ENCODE results near the gene KDM5B.
A peak's percentile ranks its signal among the peaks of the same experiment; 100 is the strongest.
"Not testable (repeated sequence)": the region's sequence is repeated elsewhere in the genome, so short reads cannot be mapped to it uniquely, and the experiment has no call there.

KDM5B gene

DNA sequence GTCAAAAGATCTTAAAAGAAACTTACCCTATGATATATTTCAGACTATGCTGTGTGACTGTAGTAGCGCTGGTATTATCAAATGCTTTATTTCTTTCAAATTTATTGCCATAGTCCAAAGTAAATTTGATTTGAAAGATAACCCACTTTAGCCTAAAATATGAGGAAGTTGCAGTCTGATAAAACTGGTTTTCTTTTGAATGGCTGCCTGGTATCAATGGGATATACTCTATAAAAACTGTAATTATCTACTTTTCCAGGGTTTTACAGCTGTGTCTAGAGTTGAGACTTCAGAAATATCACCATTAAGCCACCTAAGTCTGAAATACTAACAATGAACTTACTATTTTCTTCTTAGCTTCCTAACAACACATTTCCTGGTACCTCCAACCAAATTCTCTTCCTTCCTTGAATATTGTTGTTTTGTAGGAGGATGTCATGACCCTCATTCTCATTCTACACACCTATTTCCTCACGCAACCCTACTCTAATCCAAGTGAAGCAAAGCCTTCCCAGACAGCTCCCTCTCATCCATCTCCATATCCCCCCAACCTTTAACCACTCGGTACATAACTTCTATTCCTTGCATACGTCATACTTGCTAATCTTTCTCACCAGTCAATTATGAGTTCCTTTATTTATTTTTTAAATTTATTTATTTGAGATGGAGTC is 17.0 kb downstream of the KDM5B start:
- no peak for DNase-seq (ENCODE audit: low spot score)

DNA sequence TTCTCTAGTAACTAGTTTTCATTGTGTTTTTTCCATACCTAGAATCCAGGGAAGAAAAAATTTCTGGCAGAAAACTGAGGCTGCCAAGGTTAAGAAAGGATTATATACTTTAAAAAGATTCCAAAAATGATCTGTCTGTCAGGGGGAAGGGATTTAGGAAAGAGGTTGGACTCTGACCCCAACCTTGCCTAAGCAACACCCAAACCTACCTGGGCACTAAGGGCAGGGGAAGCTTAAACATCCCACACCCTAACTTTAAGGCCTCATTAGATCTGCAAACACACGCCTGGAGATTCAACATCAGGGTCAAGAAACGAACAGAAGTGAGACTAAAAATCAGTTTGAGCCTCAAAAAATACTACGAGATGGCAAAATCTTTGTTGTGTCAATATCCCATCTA is 19.4 kb downstream of the KDM5B start:
- DNase-seq (ENCODE audit: low spot score), result no peak

DNA sequence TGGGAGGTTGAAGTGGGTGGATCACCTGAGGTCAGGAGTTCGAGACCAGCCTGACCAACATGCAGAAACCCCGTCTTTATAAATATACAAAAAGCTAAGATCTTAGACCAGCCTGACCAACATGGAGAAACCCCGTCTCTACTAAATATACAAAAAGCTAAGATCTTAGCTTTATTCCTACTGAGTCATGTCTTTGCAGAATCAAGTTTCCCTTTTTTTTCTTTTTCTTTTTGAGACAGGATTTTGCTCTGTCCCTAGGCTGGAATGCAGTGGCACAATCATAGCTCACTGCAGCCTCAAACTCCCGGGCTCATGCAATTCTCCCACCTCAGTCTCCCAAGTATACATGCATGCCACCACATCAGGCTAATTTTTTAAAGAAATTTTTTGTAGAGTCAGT is 21.4 kb downstream of the KDM5B start:
- no peak for DNase-seq (ENCODE audit: low spot score)

DNA sequence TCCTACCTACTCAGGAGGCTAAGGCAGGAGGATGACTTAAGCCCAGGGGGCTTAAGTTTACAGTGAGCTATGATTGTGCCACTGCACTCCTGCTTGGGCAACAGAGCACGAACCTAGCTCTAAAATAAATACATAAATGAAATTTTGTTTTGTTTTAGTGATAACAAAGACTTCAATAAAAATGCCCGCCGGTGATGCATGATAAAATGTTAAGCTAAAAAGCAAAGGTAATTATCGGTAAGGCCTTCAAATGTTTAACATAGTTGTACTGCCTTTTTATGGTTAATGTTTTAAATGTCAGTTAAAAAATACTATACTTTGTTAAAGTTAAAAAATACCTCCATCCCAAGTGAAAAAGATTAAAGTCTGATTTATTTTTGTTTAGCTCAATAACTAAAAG is 27.0 kb downstream of the KDM5B start:
- no peak for DNase-seq (ENCODE audit: low spot score)

DNA sequence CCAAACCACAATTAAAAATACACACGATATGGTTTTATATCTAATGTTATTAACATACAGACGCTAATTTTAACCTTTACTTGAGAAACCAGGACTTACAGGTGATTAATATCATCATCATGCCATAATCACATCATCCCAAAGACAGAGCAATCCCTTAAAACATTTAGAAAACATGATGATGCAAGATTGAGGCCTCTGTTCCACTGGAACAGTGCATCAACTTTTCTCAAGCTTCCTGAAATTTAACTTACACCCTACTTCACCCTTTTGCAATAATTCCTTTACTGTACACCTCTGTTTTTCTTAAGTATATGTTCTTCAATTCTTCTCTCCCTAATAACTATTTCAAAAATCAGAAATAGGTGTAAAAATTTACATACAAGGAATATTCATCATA is 38.1 kb downstream of the KDM5B start:
- DNase-seq (ENCODE audit: low spot score), result no peak

DNA sequence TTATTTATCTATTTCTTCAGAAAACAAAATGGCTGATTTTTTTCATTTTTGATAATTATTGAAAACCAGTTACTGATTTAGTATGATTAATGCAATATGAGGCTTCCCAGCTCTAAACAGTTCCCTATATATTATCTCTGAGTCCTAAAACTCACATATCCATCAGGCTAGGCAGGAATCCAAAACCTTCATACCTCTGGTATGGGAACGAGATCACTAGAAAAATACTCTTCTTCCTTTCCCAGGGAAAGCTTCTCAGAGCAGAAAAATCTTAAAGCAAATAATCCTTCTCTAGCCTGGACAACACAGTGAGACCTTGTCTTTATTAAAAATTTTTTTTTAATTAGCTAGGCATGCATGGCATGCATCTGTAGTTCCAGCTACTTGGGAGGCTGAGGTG is 42.5 kb downstream of the KDM5B start:
- no peak for DNase-seq (ENCODE audit: low spot score)

DNA sequence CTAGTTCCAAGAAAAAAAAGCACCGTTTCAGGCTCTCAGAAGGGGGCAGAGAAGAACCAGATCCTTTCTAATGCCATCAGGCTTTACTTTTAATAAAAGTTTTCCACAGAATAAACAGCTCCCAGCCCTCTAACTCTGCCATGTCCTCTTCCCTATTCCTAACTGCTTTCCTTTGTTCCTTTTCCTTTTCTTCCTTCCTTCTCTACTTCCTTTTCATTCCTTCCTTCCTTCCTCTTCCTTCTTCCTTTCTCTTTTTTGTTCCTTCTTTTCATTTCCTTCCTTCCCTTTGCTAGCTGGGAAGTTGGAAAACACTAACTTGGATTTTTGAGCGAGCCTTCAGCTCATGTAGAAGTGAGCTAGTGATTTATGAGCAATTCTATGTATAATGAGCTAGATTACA is 46.2 kb downstream of the KDM5B start:
- no peak for DNase-seq (ENCODE audit: low spot score)

DNA sequence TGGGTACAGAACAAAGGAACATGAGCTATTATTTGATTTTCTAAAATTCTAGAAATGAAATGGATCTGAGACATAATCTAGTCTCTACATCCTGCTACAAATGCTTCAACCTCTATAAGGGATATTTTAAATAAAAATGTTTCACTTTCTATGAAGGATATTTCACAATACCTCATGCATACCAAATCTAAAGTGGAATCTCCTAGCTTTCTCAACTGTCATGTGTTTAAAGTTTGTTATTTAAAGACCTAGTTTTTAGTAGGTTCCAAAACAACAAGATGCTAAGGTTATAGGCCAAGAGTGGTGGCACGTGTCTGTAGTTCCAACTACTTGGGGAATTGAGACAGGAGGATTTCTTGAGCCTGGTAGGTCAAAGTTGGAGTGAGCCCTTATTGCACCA is 47.6 kb downstream of the KDM5B start:
- DNase-seq (ENCODE audit: low spot score), result no peak

DNA sequence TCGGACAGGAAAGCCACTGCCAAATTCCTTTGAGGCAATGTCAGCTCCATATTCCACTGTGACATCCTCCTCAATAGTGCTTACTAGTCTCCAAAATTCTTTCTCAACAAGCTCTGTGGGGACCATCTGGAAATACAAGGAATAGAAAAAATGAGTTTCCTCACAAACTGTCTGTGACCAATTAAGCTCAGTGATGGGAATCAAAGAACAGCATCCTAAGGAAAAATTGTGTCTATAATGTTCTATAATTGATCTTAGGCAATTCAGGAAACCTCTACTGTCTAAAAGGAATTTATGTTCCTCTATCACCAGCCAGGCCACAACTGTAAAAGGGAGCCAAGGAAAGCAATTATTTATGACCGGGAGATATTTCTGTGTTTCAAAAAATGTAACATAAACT is 51.8 kb downstream of the KDM5B start:
- DNase-seq (ENCODE audit: low spot score), result no peak

DNA sequence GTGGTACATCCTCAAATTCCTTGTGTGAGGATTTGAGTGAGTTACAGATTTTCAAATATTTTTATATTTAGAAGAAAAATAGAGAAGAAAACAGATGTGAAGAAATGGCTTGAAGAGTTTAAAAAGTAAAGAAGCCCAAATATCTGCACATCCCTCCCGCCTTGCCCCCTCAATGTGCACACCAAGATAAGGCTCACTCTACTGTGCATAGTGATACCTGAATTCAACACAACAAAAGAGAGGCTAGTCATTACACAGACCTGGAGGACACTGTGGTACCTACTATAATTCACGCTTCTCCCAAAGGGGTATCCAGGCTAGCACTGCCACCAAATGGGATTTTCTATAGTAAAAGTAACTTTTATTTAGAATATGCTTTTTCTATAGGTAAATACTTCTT is 53.9 kb downstream of the KDM5B start:
- no peak for DNase-seq (ENCODE audit: low spot score)

DNA sequence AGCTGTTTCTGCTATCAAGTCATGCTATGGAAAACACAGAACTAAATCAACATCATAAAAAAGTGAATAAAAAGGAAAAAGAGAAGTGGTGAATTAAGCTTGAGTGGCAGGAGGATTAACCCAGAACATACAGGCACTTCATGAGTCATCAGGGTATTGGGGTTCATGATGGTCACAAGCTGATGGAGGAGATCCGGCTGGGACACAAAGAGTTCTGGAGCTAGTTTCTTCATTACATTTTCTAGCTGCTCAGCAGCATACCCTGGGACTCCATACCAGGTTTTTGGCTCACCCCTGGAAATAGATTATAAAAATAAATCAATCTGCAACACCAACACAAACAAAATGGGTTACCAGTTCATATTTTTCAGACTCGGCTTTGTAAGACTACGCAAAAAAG is 55.4 kb downstream of the KDM5B start:
- DNase-seq (ENCODE audit: low spot score), result no peak

DNA sequence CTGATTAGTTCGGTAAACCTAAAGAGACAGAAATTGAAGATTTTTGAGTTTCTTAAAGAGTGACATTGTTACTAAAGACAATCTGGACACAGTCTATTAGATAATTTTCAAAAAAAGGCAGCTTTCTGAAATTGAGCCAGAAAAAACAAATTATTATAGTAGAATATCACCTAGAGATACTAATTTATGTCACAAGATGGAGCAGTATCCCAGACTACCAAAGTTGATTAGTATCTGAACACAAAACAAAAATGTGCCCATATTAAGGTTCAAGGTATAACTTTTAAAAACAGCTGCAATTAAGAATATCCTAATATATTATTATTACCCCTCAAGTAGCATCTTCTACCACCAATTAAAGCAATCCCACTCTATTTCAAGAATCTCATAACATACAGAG is 57.5 kb downstream of the KDM5B start:
- DNase-seq (ENCODE audit: low spot score), result no peak

DNA sequence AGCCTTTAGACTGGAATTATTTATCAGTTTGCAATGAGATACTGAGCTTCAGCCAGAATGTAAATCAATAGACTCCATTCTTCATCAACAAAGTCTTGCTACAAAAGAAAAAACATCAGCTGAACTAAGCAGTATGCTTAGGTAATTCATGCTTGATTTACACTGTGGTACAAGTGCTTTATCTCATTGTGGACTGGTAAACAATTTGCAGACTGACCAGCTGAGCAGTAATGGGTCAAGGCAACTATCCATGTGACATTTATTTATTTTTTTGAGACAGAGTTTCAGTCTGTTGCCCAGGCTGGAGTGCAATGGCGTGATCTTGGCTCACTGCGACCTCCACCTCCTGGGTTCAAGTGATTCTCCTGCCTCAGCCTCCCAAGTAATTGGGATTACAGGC is 58.2 kb downstream of the KDM5B start:
- DNase-seq (ENCODE audit: low spot score), result no peak

DNA sequence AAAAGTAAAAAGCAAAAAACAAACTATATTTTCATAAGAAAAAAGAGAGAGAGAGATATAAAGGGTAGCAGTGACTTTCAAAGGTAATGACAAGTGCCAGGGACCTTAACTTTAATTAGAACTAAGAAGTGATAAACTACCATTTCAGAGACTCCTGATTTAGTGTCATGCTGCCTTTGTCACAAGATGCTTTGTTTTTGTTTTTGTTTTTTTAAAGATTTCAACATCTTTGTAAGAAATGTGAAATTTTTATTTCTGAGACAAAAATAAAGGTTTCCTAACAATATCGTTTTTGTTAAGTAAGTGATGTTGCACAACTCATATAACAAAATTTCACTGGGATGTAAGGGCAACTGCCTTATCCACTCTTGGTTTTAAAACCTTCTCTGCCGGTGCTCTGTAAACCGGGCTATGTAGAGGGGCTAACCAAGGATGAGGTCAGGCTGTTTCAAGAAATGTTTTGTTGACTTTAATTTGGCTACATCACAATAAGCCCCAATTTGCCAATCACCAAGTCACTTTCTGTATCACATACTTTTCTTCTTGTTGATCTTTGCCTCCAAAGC is 62.8 kb downstream of the KDM5B start:
- no peak for DNase-seq (ENCODE audit: low spot score)

DNA sequence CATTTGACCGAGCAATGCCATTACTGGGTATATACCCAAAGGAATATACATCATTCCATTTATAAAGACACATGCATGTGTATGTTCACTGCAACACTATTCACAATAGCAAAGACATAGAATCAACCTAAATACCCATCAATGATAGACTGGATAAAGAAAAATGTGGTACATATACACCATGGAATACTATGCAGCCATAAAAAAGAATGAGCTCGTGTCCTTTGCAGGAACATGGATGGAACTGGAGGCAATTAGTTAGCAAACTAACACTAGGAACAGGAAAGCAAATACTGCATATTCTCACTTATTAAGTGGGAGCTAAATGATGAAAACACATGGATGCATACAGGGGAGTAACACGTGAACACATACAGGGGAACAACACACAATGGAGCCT is 63.5 kb downstream of the KDM5B start:
- DNase-seq (ENCODE audit: low spot score), result not testable (repeated sequence)

DNA sequence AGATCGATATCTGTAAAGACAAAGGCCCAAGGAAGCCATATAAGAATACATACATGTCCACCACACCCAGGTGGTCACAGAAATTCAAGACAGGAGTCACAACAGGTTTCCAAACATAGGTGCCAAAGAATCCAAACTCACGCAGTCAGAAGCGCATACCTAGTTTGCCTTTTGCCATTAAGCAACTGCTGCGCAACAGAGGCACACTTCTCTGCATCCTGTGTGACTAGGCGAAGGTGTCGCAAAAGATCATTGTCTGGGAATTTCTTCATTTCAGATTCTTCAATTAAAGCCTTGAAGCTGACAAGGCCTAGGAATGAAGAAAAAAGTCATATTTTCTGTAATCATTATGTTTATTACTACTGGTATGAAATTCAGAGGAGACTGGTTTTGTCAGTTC is 65.7 kb downstream of the KDM5B start:
- DNase-seq (ENCODE audit: low spot score), result no peak

DNA sequence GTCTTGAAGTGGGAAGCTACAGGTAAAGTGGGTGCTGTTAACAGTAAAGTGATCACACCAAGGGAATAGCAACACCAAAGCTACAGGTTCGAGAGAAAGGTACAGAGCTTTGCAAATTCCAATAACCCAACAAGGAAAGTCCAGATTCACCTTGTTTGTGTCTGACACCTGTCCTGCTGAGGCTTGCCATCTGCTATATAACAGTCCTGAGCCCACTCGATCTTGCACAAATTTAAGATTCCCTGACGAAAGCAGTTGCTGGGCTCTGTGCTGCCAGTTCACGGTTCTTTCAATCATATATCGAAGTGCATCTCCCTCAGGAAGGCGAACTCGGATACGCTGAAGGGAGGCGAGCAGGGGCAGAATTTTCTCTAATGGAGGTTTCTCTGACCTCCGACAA is 75.0 kb downstream of the KDM5B start:
- DNase-seq (ENCODE audit: low spot score), result no peak

DNA sequence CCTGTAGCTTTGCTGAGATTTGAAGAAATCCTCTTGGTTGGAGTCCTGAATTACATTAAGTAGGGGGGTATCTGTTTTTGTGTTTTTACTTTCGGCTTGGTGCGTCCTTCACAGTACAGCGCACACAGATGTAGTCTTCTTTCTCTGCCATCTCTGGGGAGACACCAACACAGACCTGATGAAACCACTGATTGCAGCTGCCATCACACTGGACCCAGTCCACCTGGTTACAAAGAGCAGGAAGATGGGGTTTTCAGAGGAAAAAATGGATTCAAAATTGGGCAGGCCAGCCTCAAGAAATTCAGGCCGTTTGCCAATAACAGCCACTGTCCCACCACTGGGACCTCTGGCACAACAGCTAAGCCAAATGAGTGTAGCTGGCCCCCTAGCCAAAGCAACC is 79.3 kb downstream of the KDM5B start:
- DNase-seq (ENCODE audit: low spot score), result no peak

DNA sequence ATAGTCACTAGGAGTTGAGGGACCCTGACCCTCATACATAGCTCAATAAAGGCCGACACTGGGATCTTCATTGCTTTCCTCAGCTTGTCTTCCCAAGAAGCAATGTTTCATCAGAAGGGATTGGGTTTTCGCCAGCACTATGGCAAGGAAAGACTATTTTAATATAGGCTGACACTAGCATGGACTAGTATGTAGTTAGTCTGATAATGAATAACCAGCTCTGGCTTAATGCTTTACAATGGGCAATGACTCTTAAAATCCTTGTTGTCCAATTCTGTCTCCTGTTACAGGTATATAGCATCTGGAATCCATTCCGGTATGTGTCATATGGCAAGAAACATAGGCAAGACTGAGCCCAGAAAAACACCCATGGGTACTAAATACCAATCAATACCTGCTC is 82.7 kb downstream of the KDM5B start:
- no peak for DNase-seq (ENCODE audit: low spot score)

DNA sequence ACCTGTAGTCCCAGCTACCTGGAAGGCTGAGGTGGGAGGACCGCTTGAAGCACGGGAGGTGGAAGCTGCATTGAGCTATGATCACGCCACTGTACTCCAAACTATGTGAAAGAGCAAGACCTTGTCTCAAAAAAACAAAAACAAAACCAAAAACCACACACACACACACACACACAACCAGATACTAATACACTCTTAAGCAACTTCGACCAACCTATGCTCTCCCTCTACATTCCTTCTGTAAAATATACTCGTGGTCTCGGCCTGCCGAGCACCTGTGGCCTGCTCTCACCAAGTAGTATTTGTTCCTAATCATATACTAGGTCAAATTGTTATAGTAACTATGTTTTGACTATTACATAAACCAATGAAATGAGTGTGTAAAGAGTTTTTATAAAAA is 84.5 kb downstream of the KDM5B start:
- DNase-seq (ENCODE audit: low spot score), result no peak

DNA sequence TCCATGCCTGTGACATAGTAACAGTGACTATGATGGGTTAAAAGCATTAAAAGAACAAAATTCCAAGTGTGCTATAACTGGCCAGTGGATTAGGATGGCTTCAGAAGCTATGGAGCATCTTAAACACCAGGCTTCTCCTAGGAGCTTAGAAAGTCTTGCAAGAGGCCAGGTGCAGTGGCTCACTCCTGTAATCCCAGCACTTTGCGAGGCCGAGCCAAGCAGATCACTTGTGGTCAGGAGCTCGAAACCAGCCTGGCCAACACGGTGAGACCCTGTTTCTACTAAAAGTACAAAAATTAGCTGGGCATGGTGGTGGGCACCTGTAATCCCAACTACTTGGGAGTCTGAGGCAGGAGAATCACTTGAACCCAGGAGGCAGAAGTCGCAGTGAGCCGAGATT is 85.2 kb downstream of the KDM5B start:
- DNase-seq (ENCODE audit: low spot score), result not testable (repeated sequence)

DNA sequence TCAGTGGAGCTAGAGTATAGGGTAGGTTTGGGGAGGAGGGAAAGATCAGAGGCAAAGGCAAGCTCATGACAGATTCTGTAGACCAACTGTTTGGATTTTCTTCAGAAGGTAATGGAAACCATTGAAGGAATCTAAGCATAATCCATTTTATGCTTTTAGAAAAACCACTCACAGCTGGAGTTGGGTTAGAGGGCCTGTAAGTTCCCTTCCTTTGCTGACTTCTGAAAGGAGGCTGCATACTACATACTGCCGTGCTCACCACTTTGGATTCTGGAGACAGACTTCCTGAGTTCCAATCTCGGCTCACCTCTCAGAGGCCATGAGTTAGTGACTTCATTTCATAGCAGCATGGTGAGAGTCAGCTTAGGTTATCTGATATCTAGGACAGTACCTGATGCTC is 91.6 kb downstream of the KDM5B start:
- no peak for DNase-seq (ENCODE audit: low spot score)

DNA sequence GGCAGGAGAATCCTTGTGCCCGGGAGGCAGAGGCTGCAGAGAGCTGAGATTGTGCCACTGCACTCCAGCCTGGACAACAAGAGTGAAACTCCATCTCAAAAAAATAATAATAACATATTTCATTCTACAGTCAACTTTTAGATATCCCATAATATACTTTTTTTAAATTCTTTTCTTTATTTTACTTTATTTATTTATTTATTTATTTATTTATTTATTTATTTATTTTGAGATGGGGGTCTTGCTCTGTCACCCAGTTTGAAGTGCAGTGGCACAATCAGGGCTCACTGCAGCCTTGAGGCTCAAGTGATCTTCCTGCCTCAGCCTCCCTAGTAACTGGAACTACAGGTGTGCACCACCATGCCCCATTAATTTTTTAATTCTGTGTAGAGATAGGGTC is 94.0 kb downstream of the KDM5B start:
- not testable (repeated sequence) for DNase-seq (ENCODE audit: low spot score)

DNA sequence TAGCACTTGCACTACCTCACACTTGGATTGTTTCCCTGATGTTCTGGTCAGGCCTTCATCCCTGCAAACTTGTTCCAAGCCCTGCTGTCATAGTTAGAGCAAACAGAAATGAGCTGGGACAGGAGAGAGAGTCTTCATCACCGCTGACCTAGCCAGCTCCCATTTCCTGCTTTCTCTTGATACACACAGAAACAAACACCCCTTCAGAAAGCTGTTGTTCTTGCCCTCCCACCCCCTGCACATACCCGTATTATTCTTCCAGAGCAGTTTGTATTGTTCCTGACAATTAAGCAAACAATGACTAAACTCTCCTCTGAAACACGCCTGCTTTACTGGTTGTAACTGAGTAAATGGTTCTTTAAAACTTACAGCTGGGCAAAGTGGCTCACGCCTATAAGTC is 95.1 kb downstream of the KDM5B start:
- DNase-seq (ENCODE audit: low spot score), result peak; percentile 29

Data from LoVo (cell line).